Astrocyte (in vitro differentiated cells and primary cell): ENCODE data around the gene RHOJ. TPM values are rescaled to one million over a fixed set of nuclear protein-coding genes. Genes with fewer than 3 reads are reported as not detected.

Experiments
- DNase-seq: peaks from one replicate; pipeline ENCODE4 v3.0.0-alpha.2; 2010; ENCODE audit warnings: low read depth
- FAIRE-seq: peaks from 2 replicates; lab custom pipeline; 2011; peaks lifted over from hg19 to GRCh38; lab: Jason Lieb, UNC
- H2AFZ ChIP-seq: 2 replicates; pipeline ENCODE4 v1.6.0; 2012; ENCODE audit warnings: low read depth, low read length, inconsistent platforms
- H3K27ac ChIP-seq: 2 replicates; pipeline ENCODE4 v1.5.1; 2011; ENCODE audit warnings: low read depth, low read length, inconsistent platforms
- H3K27me3 ChIP-seq: 2 replicates; pipeline ENCODE4 v1.6.0; 2011; ENCODE audit warnings: low read length, inconsistent platforms; ENCODE audit not compliant: insufficient read depth
- H3K36me3 ChIP-seq: 2 replicates; pipeline ENCODE4 v1.5.1; 2011; ENCODE audit warnings: low read length, inconsistent platforms; ENCODE audit not compliant: insufficient read depth
- H3K4me1 ChIP-seq: 2 replicates; pipeline ENCODE4 v1.5.1; 2011; ENCODE audit warnings: low read length, inconsistent platforms; ENCODE audit not compliant: insufficient read depth
- H3K4me2 ChIP-seq: 2 replicates; pipeline ENCODE4 v1.6.0; 2012; ENCODE audit warnings: low read length, inconsistent platforms
- H3K4me3 ChIP-seq: 2 replicates; pipeline ENCODE4 v1.5.1; 2011; ENCODE audit warnings: low read depth, mild to moderate bottlenecking, low read length, inconsistent platforms; ENCODE audit not compliant: insufficient read depth
- H3K79me2 ChIP-seq: 2 replicates; pipeline ENCODE4 v1.6.0; 2012; ENCODE audit warnings: mild to moderate bottlenecking, low read length, inconsistent platforms; ENCODE audit not compliant: insufficient read depth
- H3K9ac ChIP-seq: 2 replicates; pipeline ENCODE4 v1.6.0; 2012; ENCODE audit warnings: mild to moderate bottlenecking, low read length, inconsistent platforms
- H3K9me3 ChIP-seq: 2 replicates; pipeline ENCODE4 v1.5.1; 2012; ENCODE audit warnings: low read depth, mild to moderate bottlenecking, low read length, inconsistent platforms; ENCODE audit not compliant: insufficient read depth
- H4K20me1 ChIP-seq: 2 replicates; pipeline ENCODE4 v1.6.0; 2012; ENCODE audit warnings: low read length, inconsistent platforms; ENCODE audit not compliant: insufficient read depth
- H3K27ac Mint-ChIP-seq: one replicate; pipeline ENCODE4 v1.8.0; 2021; ENCODE audit warnings: mild to moderate bottlenecking, mixed read lengths; ENCODE audit not compliant: unreplicated experiment
- H3K27me3 Mint-ChIP-seq: one replicate; pipeline ENCODE4 v1.8.0; 2021; ENCODE audit warnings: low read depth, mixed read lengths; ENCODE audit not compliant: unreplicated experiment
- H3K36me3 Mint-ChIP-seq: one replicate; pipeline ENCODE4 v1.8.0; 2021; ENCODE audit warnings: low read depth, mixed read lengths; ENCODE audit not compliant: unreplicated experiment
- H3K4me1 Mint-ChIP-seq: one replicate; pipeline ENCODE4 v1.8.0; 2021; ENCODE audit warnings: low read depth, mixed read lengths; ENCODE audit not compliant: unreplicated experiment
- H3K4me3 Mint-ChIP-seq: one replicate; pipeline ENCODE4 v1.8.0; 2021; ENCODE audit warnings: mild to moderate bottlenecking, moderate library complexity, mixed read lengths; ENCODE audit not compliant: unreplicated experiment
- H3K9me3 Mint-ChIP-seq: one replicate; pipeline ENCODE4 v1.8.0; 2021; ENCODE audit warnings: mild to moderate bottlenecking, mixed read lengths; ENCODE audit not compliant: unreplicated experiment
- EZH2 ChIP-seq: IDR thresholded peaks from 2 replicates; pipeline ENCODE4 v1.6.1; 2012; ENCODE audit warnings: mild to moderate bottlenecking, low read length, inconsistent platforms; ENCODE audit not compliant: insufficient read depth
- total RNA-seq: library from RNA; stranded (reverse); gene quantifications from 2 replicates; pipeline ENCODE4 v1.2.1, GENCODE V29; 2021
- TF ChIP-seq, protein P1 (sequence below): IDR thresholded peaks from 2 replicates; pipeline ENCODE4 v1.5.1; 2011; ENCODE audit warnings: low read depth, mild to moderate bottlenecking, inconsistent platforms, low read length, moderate library complexity; ENCODE audit not compliant: insufficient read depth

The RHOJ gene
- total RNA-seq, 1 donor from 2014 or later, result 29.6 TPM

DNA sequence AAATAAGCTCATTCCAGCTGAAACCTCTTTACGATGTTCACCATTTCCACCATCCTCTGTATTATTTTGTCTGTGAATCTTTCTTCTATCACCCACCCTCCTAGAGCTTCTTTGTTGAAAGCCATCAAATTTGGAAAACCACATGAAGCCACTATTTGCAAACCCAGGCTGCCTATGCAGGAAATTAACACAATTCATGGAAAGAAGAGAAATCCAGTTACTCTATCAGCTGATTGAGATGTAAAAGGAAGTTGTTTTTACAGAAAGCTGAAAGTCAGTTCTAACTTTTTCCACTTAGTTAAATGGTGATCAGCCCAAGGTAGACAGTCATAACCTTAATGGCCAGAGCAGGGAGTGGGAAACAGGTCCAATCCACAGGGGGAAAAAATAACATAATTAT lies 6.6 kb downstream of the RHOJ start:
- Histone ChIP-seq H3K9ac (no peak overlapping the region), H2AFZ (no peak overlapping the region), H3K4me3 (no peak overlapping the region), H3K36me3 (peaks cover 23% of the 10 kb centered on the region), H3K27me3 (no peaks in the 10 kb centered on the region), H3K27ac (no peak overlapping the region), H3K9me3 (no peaks in the 10 kb centered on the region), H3K4me1 (no peaks in the 10 kb centered on the region), H4K20me1 (peaks cover 40% of the 10 kb centered on the region), H3K4me2 (no peak overlapping the region), H3K79me2 (peaks cover 97% of the 10 kb centered on the region)
- Mint-ChIP-seq H3K36me3 (peaks cover 9% of the 10 kb centered on the region), H3K4me1 (peaks cover 2% of the 10 kb centered on the region), H3K27me3 (no peaks in the 10 kb centered on the region), H3K9me3 (peaks cover 3% of the 10 kb centered on the region), H3K27ac (no peak overlapping the region), H3K4me3 (no peak overlapping the region)
- FAIRE-seq (no peak), DNase-seq (no peak)
- TF ChIP-seq EZH2, result no peak
- TF ChIP-seq, protein P1, sequence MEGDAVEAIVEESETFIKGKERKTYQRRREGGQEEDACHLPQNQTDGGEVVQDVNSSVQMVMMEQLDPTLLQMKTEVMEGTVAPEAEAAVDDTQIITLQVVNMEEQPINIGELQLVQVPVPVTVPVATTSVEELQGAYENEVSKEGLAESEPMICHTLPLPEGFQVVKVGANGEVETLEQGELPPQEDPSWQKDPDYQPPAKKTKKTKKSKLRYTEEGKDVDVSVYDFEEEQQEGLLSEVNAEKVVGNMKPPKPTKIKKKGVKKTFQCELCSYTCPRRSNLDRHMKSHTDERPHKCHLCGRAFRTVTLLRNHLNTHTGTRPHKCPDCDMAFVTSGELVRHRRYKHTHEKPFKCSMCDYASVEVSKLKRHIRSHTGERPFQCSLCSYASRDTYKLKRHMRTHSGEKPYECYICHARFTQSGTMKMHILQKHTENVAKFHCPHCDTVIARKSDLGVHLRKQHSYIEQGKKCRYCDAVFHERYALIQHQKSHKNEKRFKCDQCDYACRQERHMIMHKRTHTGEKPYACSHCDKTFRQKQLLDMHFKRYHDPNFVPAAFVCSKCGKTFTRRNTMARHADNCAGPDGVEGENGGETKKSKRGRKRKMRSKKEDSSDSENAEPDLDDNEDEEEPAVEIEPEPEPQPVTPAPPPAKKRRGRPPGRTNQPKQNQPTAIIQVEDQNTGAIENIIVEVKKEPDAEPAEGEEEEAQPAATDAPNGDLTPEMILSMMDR, result no peak

DNA sequence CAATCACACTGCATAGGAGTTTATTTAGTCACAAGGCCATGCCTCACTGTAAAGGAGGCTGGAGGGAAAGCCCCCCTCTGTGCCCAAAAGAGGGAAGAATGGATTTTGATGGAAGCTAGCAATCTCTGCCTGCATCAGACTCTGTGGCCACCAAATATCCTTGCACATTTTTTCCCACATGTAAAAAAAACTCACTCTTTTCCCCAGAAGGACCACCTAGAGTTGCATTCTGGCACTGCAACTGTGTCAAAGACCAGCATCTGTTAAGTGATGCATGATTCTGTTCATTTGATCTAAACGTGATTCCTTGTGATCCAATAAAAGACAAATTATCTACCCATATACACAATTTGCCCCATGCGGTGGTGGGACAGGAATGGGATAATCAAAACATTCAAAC lies 8.0 kb downstream of the RHOJ start:
- Mint-ChIP-seq H3K4me1 (no peaks in the 10 kb centered on the region), H3K36me3 (peaks cover 9% of the 10 kb centered on the region), H3K4me3 (no peak overlapping the region), H3K27ac (no peak overlapping the region), H3K9me3 (peaks cover 3% of the 10 kb centered on the region), H3K27me3 (no peaks in the 10 kb centered on the region)
- FAIRE-seq (no peak), DNase-seq (no peak)
- H3K36me3 ChIP-seq, result peaks cover 23% of the 10 kb centered on the region
- H2AFZ ChIP-seq, result no peak overlapping the region
- peaks cover 93% of the 10 kb centered on the region for H3K79me2 ChIP-seq
- no peaks in the 10 kb centered on the region for H3K27me3 ChIP-seq
- no peak overlapping the region for H3K4me2 ChIP-seq
- no peaks in the 10 kb centered on the region for H3K4me1 ChIP-seq
- no peaks in the 10 kb centered on the region for H3K9me3 ChIP-seq
- peaks cover 40% of the 10 kb centered on the region for H4K20me1 ChIP-seq
- no peak overlapping the region for H3K9ac ChIP-seq
- no peak overlapping the region for H3K27ac ChIP-seq
- no peak overlapping the region for H3K4me3 ChIP-seq
- no peak for TF ChIP-seq EZH2
- TF ChIP-seq, protein P1, result no peak

DNA sequence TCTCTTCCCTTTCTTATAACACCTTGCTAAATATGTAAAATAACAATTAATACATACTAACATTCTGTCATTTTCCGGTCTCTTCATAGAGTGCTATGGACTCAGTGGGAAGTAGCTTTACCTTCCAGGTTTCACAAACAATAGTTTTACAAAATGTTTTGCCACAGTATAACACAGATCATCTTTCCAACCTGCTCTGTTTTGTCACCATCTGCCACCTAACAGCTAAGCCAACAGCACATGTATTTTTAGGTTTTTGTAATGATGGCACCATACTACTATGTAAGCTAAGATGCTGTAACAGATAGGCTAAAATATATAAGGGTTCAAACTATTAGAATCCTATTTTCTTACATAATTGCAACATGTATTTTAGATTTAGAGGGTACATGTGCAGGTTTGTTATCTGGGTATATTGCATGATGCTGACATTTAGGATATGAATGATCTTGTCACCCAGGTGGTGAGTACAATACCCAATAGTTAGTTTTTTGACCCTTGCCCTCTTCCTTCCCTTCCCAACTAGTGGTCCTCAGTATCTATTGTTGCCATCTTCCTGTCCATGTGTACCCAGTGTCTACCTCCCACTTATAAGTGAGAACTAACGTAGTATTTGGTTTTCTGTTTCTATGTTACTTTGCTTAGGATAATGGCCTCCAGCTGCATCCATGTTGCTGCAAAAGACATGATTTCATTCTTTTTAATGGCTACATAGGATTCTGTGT lies 8.7 kb downstream of the RHOJ start:
- peaks cover 90% of the 10 kb centered on the region for H3K79me2 ChIP-seq
- H3K4me3 Mint-ChIP-seq, result no peak overlapping the region
- H2AFZ ChIP-seq, result no peak overlapping the region
- H3K4me2 ChIP-seq, result no peak overlapping the region
- no peak for DNase-seq
- H3K9ac ChIP-seq, result no peak overlapping the region
- H3K27me3 ChIP-seq, result no peaks in the 10 kb centered on the region
- H3K4me1 Mint-ChIP-seq, result no peaks in the 10 kb centered on the region
- H3K9me3 Mint-ChIP-seq, result peaks cover 3% of the 10 kb centered on the region
- peaks cover 9% of the 10 kb centered on the region for H3K36me3 Mint-ChIP-seq
- no peak for FAIRE-seq
- H3K4me1 ChIP-seq, result no peaks in the 10 kb centered on the region
- H3K27ac Mint-ChIP-seq, result no peak overlapping the region
- no peaks in the 10 kb centered on the region for H3K9me3 ChIP-seq
- peaks cover 23% of the 10 kb centered on the region for H3K36me3 ChIP-seq
- no peak for TF ChIP-seq EZH2
- H4K20me1 ChIP-seq, result peaks cover 43% of the 10 kb centered on the region
- H3K4me3 ChIP-seq, result no peak overlapping the region
- H3K27me3 Mint-ChIP-seq, result no peaks in the 10 kb centered on the region
- H3K27ac ChIP-seq, result no peak overlapping the region
